ENCODE data around the gene SAG.

- TF ChIP-seq, protein P1, sequence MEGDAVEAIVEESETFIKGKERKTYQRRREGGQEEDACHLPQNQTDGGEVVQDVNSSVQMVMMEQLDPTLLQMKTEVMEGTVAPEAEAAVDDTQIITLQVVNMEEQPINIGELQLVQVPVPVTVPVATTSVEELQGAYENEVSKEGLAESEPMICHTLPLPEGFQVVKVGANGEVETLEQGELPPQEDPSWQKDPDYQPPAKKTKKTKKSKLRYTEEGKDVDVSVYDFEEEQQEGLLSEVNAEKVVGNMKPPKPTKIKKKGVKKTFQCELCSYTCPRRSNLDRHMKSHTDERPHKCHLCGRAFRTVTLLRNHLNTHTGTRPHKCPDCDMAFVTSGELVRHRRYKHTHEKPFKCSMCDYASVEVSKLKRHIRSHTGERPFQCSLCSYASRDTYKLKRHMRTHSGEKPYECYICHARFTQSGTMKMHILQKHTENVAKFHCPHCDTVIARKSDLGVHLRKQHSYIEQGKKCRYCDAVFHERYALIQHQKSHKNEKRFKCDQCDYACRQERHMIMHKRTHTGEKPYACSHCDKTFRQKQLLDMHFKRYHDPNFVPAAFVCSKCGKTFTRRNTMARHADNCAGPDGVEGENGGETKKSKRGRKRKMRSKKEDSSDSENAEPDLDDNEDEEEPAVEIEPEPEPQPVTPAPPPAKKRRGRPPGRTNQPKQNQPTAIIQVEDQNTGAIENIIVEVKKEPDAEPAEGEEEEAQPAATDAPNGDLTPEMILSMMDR (IDR thresholded peaks at IDR 0.05), result no peak
- TF ChIP-seq POLR2A (IDR thresholded peaks at IDR 0.05), result no peak
These were observed 18.9 kb downstream of the SAG start for GRCh38 chr2:233326500-233326899.

All from lower leg skin (tissue), 3 donors.